ENCODE measurements around the gene PNMA8B.
"Not testable (repeated sequence)": the region's sequence is repeated elsewhere in the genome, so short reads cannot be mapped to it uniquely, and the experiment has no call there.

Gene PNMA8B

GRCh38 chr19:46499692-46500091 lies 4.0 kb upstream of the PNMA8B start:
- H2BK15ac ChIP-seq (ENCODE audit: low read depth, poor library complexity, severe bottlenecking), result no peak overlapping the region
- no peak overlapping the region for H3K14ac ChIP-seq (ENCODE audit: low read length in 2 of 2)
- no peak overlapping the region for H3K9ac ChIP-seq (ENCODE audit: low read length)
- H3K27ac ChIP-seq (ENCODE audit: low read length, poor library complexity, severe bottlenecking), result no peak overlapping the region
- no peak overlapping the region for H3K4ac ChIP-seq (ENCODE audit: low read depth in 1 of 2, low read length in 2 of 2)
- H3K4me1 ChIP-seq (ENCODE audit: control insufficient read depth, insufficient read depth, low read depth, low read length), result peaks cover 15% of the 10 kb centered on the region
- no peak for DNase-seq
- no peak overlapping the region for H2AFZ ChIP-seq (ENCODE audit: low read depth, low read length)
- H3K4me3 ChIP-seq (ENCODE audit: insufficient read depth in 1 of 2, low read depth in 1 of 2, low read length in 2 of 2), result no peak overlapping the region
- no peaks in the 10 kb centered on the region for H3K36me3 ChIP-seq (ENCODE audit: control insufficient read depth in 1 of 2, insufficient read depth in 2 of 2, low read depth in 1 of 2, low read length in 2 of 2)
- no peak overlapping the region for H4K8ac ChIP-seq (ENCODE audit: low read length)
- no peaks in the 10 kb centered on the region for H3K79me1 ChIP-seq (replicated peaks; ENCODE audit: low read length, poor library complexity, severe bottlenecking)
- H3K9me3 ChIP-seq (ENCODE audit: control insufficient read depth, low read length), result peaks cover 3% of the 10 kb centered on the region
- H3K4me2 ChIP-seq (ENCODE audit: low read length, poor library complexity, severe bottlenecking), result no peak overlapping the region
- H2AK5ac ChIP-seq (ENCODE audit: low read length, severe bottlenecking), result no peak overlapping the region
- H3K27me3 ChIP-seq (ENCODE audit: control insufficient read depth in 1 of 2, insufficient read depth in 1 of 2, low read length in 2 of 2), result peaks cover 0 to 2% of the 10 kb centered on the region in 2 experiments
- no peak overlapping the region for H2BK120ac ChIP-seq (ENCODE audit: low read depth, low read length)
- H2BK12ac ChIP-seq (ENCODE audit: low read length in 2 of 2), result no peak overlapping the region
- H3K18ac ChIP-seq (ENCODE audit: low read depth in 1 of 2, low read length in 2 of 2), result no peak overlapping the region
- 67% methylated on average over 4 of the region's 4 CpGs for WGBS
- no peak overlapping the region for H4K91ac ChIP-seq (ENCODE audit: low read length)
- H3K23ac ChIP-seq (ENCODE audit: low read length in 2 of 2), result no peak overlapping the region
- no peak overlapping the region for H2BK5ac ChIP-seq (ENCODE audit: low read depth, low read length, poor library complexity, severe bottlenecking)

GRCh38 chr19:46497773-46498172 lies 2.1 kb upstream of the PNMA8B start:
- peaks cover 11 to 13% of the 10 kb centered on the region in 2 experiments for H3K27me3 ChIP-seq (ENCODE audit: control insufficient read depth in 1 of 2, insufficient read depth in 1 of 2, low read length in 2 of 2)
- no peak overlapping the region for H2AK5ac ChIP-seq (ENCODE audit: low read length, severe bottlenecking)

GRCh38 chr19:46496886-46497285 lies 1.2 kb upstream of the PNMA8B start:
- not testable (repeated sequence) for H3K4ac ChIP-seq (ENCODE audit: low read depth in 1 of 2, low read length in 2 of 2); H2BK120ac ChIP-seq (ENCODE audit: low read depth, low read length); H2BK15ac ChIP-seq (ENCODE audit: low read depth, poor library complexity, severe bottlenecking); H3K23ac ChIP-seq (ENCODE audit: low read length in 2 of 2); H3K9ac ChIP-seq (ENCODE audit: low read length); H2AFZ ChIP-seq (ENCODE audit: low read depth, low read length); H3K4me2 ChIP-seq (ENCODE audit: low read length, poor library complexity, severe bottlenecking); H4K8ac ChIP-seq (ENCODE audit: low read length); H4K91ac ChIP-seq (ENCODE audit: low read length); H2BK12ac ChIP-seq (ENCODE audit: low read length in 2 of 2); DNase-seq; H3K36me3 ChIP-seq (ENCODE audit: control insufficient read depth in 1 of 2, insufficient read depth in 2 of 2, low read depth in 1 of 2, low read length in 2 of 2); H3K79me1 ChIP-seq (replicated peaks; ENCODE audit: low read length, poor library complexity, severe bottlenecking); H3K18ac ChIP-seq (ENCODE audit: low read depth in 1 of 2, low read length in 2 of 2); H2BK5ac ChIP-seq (ENCODE audit: low read depth, low read length, poor library complexity, severe bottlenecking); H3K14ac ChIP-seq (ENCODE audit: low read length in 2 of 2); H2AK5ac ChIP-seq (ENCODE audit: low read length, severe bottlenecking); H3K9me3 ChIP-seq (ENCODE audit: control insufficient read depth, low read length); H3K27ac ChIP-seq (ENCODE audit: low read length, poor library complexity, severe bottlenecking); H3K4me3 ChIP-seq (ENCODE audit: insufficient read depth in 1 of 2, low read depth in 1 of 2, low read length in 2 of 2)
- Histone ChIP-seq H3K27me3 (ENCODE audit: control insufficient read depth in 1 of 2, insufficient read depth in 1 of 2, low read length in 2 of 2) (peaks cover 18 to 22% of the 10 kb centered on the region in 2 experiments), H3K4me1 (ENCODE audit: control insufficient read depth, insufficient read depth, low read depth, low read length) (peaks cover 18% of the 10 kb centered on the region)
- WGBS, result 82% methylated on average over 4 of the region's 4 CpGs

More at GRCh38 chr19:46497773-46498172, 2.1 kb upstream of the PNMA8B start:
- no peak overlapping the region for H3K14ac ChIP-seq (ENCODE audit: low read length in 2 of 2)
- no peaks in the 10 kb centered on the region for H3K9me3 ChIP-seq (ENCODE audit: control insufficient read depth, low read length)
- no peak overlapping the region for H4K8ac ChIP-seq (ENCODE audit: low read length)
- H2BK5ac ChIP-seq (ENCODE audit: low read depth, low read length, poor library complexity, severe bottlenecking), result no peak overlapping the region
- WGBS, result 94% methylated on average over 5 of the region's 8 CpGs
- no peak overlapping the region for H2BK120ac ChIP-seq (ENCODE audit: low read depth, low read length)
- no peak overlapping the region for H4K91ac ChIP-seq (ENCODE audit: low read length)
- peaks cover 18% of the 10 kb centered on the region for H3K4me1 ChIP-seq (ENCODE audit: control insufficient read depth, insufficient read depth, low read depth, low read length)
- no peak overlapping the region for H2BK15ac ChIP-seq (ENCODE audit: low read depth, poor library complexity, severe bottlenecking)
- DNase-seq, result peak; percentile 46
- H2BK12ac ChIP-seq (ENCODE audit: low read length in 2 of 2), result no peak overlapping the region
- no peak overlapping the region for H3K4me2 ChIP-seq (ENCODE audit: low read length, poor library complexity, severe bottlenecking)
- no peaks in the 10 kb centered on the region for H3K79me1 ChIP-seq (replicated peaks; ENCODE audit: low read length, poor library complexity, severe bottlenecking)
- no peak overlapping the region for H3K4ac ChIP-seq (ENCODE audit: low read depth in 1 of 2, low read length in 2 of 2)
- no peak overlapping the region for H3K4me3 ChIP-seq (ENCODE audit: insufficient read depth in 1 of 2, low read depth in 1 of 2, low read length in 2 of 2)
- no peak overlapping the region for H3K18ac ChIP-seq (ENCODE audit: low read depth in 1 of 2, low read length in 2 of 2)
- H3K27ac ChIP-seq (ENCODE audit: low read length, poor library complexity, severe bottlenecking), result no peak overlapping the region
- H3K36me3 ChIP-seq (ENCODE audit: control insufficient read depth in 1 of 2, insufficient read depth in 2 of 2, low read depth in 1 of 2, low read length in 2 of 2), result no peaks in the 10 kb centered on the region
- H2AFZ ChIP-seq (ENCODE audit: low read depth, low read length), result no peak overlapping the region
- no peak overlapping the region for H3K23ac ChIP-seq (ENCODE audit: low read length in 2 of 2)
- H3K9ac ChIP-seq (ENCODE audit: low read length), result no peak overlapping the region

- no peak overlapping the region for H2BK5ac ChIP-seq (ENCODE audit: low read depth, low read length, poor library complexity, severe bottlenecking)
- peaks cover 23 to 27% of the 10 kb centered on the region in 2 experiments for H3K27me3 ChIP-seq (ENCODE audit: control insufficient read depth in 1 of 2, insufficient read depth in 1 of 2, low read length in 2 of 2)
- no peak overlapping the region for H2AK5ac ChIP-seq (ENCODE audit: low read length, severe bottlenecking)
- H3K4ac ChIP-seq (ENCODE audit: low read depth in 1 of 2, low read length in 2 of 2), result no peak overlapping the region
- H3K4me2 ChIP-seq (ENCODE audit: low read length, poor library complexity, severe bottlenecking), result no peak overlapping the region
- no peaks in the 10 kb centered on the region for H3K79me1 ChIP-seq (replicated peaks; ENCODE audit: low read length, poor library complexity, severe bottlenecking)
- H2AFZ ChIP-seq (ENCODE audit: low read depth, low read length), result no peak overlapping the region
- H3K4me1 ChIP-seq (ENCODE audit: control insufficient read depth, insufficient read depth, low read depth, low read length), result peaks cover 18% of the 10 kb centered on the region
- no peak overlapping the region for H3K27ac ChIP-seq (ENCODE audit: low read length, poor library complexity, severe bottlenecking)
- H2BK15ac ChIP-seq (ENCODE audit: low read depth, poor library complexity, severe bottlenecking), result no peak overlapping the region
- H3K23ac ChIP-seq (ENCODE audit: low read length in 2 of 2), result no peak overlapping the region
- no peaks in the 10 kb centered on the region for H3K9me3 ChIP-seq (ENCODE audit: control insufficient read depth, low read length)
- H3K14ac ChIP-seq (ENCODE audit: low read length in 2 of 2), result no peak overlapping the region
- 84% methylated on average over 6 of the region's 6 CpGs for WGBS
- no peak overlapping the region for H4K8ac ChIP-seq (ENCODE audit: low read length)
- H3K36me3 ChIP-seq (ENCODE audit: control insufficient read depth in 1 of 2, insufficient read depth in 2 of 2, low read depth in 1 of 2, low read length in 2 of 2), result no peaks in the 10 kb centered on the region
- DNase-seq, result no peak
- H2BK12ac ChIP-seq (ENCODE audit: low read length in 2 of 2), result no peak overlapping the region
- H2BK120ac ChIP-seq (ENCODE audit: low read depth, low read length), result no peak overlapping the region
- H3K4me3 ChIP-seq (ENCODE audit: insufficient read depth in 1 of 2, low read depth in 1 of 2, low read length in 2 of 2), result no peak overlapping the region
- no peak overlapping the region for H4K91ac ChIP-seq (ENCODE audit: low read length)
- no peak overlapping the region for H3K9ac ChIP-seq (ENCODE audit: low read length)
- H3K18ac ChIP-seq (ENCODE audit: low read depth in 1 of 2, low read length in 2 of 2), result no peak overlapping the region
Observed at GRCh38 chr19:46496304-46496703, 637 bp upstream of the PNMA8B start.
